GM20000 (cell line): ENCODE measurements around the gene MGAT3.

Source experiments
- DNase-seq: peaks from one replicate; pipeline ENCODE4 v3.0.0; 2012; ENCODE audit warnings: low spot score
- CTCF ChIP-seq: IDR thresholded peaks from 2 replicates; pipeline ENCODE4 v1.5.1; 2012; ENCODE audit warnings: mild to moderate bottlenecking, control low read depth; ENCODE audit errors: extremely low read depth, missing control alignments

MGAT3 gene

GRCh38 chr22:39511226-39511625, 54.4 kb downstream of the MGAT3 start:
- no peak for TF ChIP-seq CTCF
- DNase-seq = no peak

GRCh38 chr22:39512026-39512425, 55.2 kb downstream of the MGAT3 start:
- no peak for DNase-seq
- TF ChIP-seq CTCF = no peak

GRCh38 chr22:39513791-39514190, 57.0 kb downstream of the MGAT3 start:
- no peak for TF ChIP-seq CTCF
- DNase-seq = no peak

GRCh38 chr22:39514373-39514973, 57.7 kb downstream of the MGAT3 start:
- TF ChIP-seq CTCF = peak; percentile 46
- no peak for DNase-seq

- TF ChIP-seq CTCF = no peak
Observed at GRCh38 chr22:39515266-39516050, 58.6 kb downstream of the MGAT3 start.

GRCh38 chr22:39517470-39517869, 60.7 kb downstream of the MGAT3 start:
- DNase-seq = no peak
- no peak for TF ChIP-seq CTCF

More at GRCh38 chr22:39515266-39516050, 58.6 kb downstream of the MGAT3 start:
- no peak for DNase-seq

GRCh38 chr22:39518144-39518786, 61.5 kb downstream of the MGAT3 start:
- no peak for DNase-seq
- no peak for TF ChIP-seq CTCF
